ENCODE measurements around the gene RRP15.

DNA sequence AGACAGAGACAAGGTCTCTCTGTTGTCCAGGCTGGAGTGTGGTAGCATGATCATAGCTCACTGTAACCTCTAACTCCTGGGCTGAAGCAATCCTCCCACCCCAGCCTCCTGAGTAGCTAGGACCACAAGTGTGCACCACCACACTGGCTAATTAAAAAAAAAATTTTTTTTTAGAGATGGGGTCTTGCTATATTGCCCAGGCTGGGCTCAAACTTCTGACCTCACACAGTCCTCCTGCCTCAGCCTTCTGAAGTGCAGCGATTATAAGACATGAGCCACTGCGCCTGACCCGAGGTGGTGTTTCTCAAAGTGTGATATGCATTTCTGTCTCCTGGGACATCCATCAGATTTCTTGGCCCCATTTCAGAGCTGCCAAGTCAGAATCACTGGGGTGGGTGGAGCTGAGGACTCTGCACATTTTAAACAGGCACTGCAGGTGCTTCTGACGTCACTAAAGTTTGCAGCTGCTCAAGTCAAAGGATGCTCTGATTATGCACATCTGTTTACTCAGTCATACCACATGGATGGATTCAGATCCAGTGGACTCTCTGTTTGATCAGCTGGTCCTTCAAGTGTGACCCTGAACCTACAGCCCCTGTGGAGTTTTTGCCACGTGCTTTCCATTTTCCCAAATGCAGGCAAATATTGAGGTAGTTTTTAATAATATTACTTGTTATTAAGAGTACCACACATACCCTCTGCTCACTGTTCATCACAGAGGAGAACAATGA is 81.4 kb downstream of the RRP15 start:
- no peak for TF ChIP-seq GABPA (IDR thresholded peaks at IDR 0.05; ENCODE audit: low read depth, low read length)
- no peak for TF ChIP-seq GABPA (CRISPR knock-in tag; IDR thresholded peaks at IDR 0.05; ENCODE audit: low read depth)
- TF ChIP-seq ZNF160 (CRISPR knock-in tag; IDR thresholded peaks at IDR 0.05), result no peak
- TF ChIP-seq, protein P1, sequence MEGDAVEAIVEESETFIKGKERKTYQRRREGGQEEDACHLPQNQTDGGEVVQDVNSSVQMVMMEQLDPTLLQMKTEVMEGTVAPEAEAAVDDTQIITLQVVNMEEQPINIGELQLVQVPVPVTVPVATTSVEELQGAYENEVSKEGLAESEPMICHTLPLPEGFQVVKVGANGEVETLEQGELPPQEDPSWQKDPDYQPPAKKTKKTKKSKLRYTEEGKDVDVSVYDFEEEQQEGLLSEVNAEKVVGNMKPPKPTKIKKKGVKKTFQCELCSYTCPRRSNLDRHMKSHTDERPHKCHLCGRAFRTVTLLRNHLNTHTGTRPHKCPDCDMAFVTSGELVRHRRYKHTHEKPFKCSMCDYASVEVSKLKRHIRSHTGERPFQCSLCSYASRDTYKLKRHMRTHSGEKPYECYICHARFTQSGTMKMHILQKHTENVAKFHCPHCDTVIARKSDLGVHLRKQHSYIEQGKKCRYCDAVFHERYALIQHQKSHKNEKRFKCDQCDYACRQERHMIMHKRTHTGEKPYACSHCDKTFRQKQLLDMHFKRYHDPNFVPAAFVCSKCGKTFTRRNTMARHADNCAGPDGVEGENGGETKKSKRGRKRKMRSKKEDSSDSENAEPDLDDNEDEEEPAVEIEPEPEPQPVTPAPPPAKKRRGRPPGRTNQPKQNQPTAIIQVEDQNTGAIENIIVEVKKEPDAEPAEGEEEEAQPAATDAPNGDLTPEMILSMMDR (CRISPR knock-in tag; IDR thresholded peaks at IDR 0.05), result no peak
- TF ChIP-seq TAF1 (CRISPR knock-in tag; IDR thresholded peaks at IDR 0.05), result no peak
- TF ChIP-seq NFIB (CRISPR knock-in tag; IDR thresholded peaks at IDR 0.05; ENCODE audit: borderline replicate concordance), result no peak

Data from HepG2 (cell line).